ENCODE data around the gene KCNK6.

Gene KCNK6

GRCh38 chr19:38351865-38352395, 32.3 kb downstream of the KCNK6 start:
- no peak for TF ChIP-seq CTCF (IDR thresholded peaks at IDR 0.05; ENCODE audit: insufficient read depth, missing control alignments)
- DNase-seq (ENCODE audit: insufficient read length, low spot score): no peak
- no peak for FAIRE-seq

- TF ChIP-seq CTCF (IDR thresholded peaks at IDR 0.05; ENCODE audit: insufficient read depth, missing control alignments): no peak
- no peak for DNase-seq (ENCODE audit: insufficient read length, low spot score)
- no peak for FAIRE-seq
Measured at GRCh38 chr19:38352611-38353010, 33.0 kb downstream of the KCNK6 start.

- DNase-seq (ENCODE audit: insufficient read length, low spot score) (no peak), FAIRE-seq (no peak)
- TF ChIP-seq CTCF (IDR thresholded peaks at IDR 0.05; ENCODE audit: insufficient read depth, missing control alignments): no peak
Measured at GRCh38 chr19:38355728-38356725, 36.4 kb downstream of the KCNK6 start.

- DNase-seq (ENCODE audit: insufficient read length, low spot score) (no peak), FAIRE-seq (no peak)
- TF ChIP-seq CTCF (IDR thresholded peaks at IDR 0.05; ENCODE audit: insufficient read depth, missing control alignments): no peak
Measured at GRCh38 chr19:38358071-38358470, 38.4 kb downstream of the KCNK6 start.

DNA sequence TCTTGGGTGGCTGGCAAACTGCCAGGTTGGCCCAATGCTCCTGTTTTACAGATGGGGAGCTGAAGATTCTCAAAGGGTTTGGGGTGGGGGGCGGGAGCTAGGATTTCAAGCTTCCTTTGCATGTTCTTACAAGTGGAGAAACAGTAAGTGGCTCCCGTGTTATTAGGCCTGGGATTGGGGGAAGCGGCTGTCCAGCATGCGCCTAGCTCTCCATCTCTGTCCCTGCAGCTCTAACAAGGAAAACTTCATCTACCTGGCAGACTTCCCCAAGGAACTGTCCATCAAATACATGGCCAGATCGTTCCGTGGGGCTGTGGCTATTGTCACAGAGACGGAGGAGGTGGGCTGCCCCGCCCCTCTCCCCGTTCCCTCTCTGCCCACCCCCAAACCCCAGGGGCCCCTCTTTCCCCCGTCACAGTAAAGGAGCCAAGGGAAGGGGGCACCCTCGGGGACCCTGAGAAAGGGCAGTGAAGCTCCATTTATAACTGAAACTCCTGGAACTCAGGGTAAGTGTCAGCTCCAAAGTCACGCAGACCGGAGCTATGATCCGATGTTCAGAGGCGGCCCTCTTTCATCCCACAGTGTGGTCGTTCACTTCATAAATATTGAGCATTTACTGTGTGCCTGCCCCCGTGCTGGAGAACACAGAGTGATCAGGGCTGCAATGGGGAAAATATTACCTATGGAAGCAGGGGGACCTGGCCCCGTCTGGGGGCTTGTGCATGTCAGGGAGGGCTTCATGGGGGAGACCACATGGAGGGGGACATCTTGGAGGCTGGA, 39.8 kb downstream of the KCNK6 start:
- FAIRE-seq (no peak), DNase-seq (ENCODE audit: insufficient read length, low spot score) (no peak)
- TF ChIP-seq CTCF (IDR thresholded peaks at IDR 0.05; ENCODE audit: insufficient read depth, missing control alignments): no peak

GRCh38 chr19:38360351-38360750, 40.7 kb downstream of the KCNK6 start:
- FAIRE-seq: no peak
- no peak for TF ChIP-seq CTCF (IDR thresholded peaks at IDR 0.05; ENCODE audit: insufficient read depth, missing control alignments)
- no peak for DNase-seq (ENCODE audit: insufficient read length, low spot score)
